RWPE2 (cell line): ENCODE data around the gene SLC48A1.
A peak's percentile ranks its signal among the peaks of the same experiment; 100 is the strongest.

Source experiments
- ATAC-seq: fragments of 200-7000 bp; cut with Tn5 transposase; 3 replicates; pipeline ENCODE4 v1.9.1; 2021; ENCODE audit warnings: low read depth
- DNase-seq: peaks from one replicate; pipeline ENCODE4 v3.0.0-alpha.2; 2020; ENCODE audit warnings: low spot score
- H3K27ac ChIP-seq: fragments of 450-650 bp; 2 replicates; pipeline ENCODE4 v1.5.1; 2017; ENCODE audit warnings: mild to moderate bottlenecking; ENCODE audit not compliant: poor library complexity, severe bottlenecking
- H3K27me3 ChIP-seq: fragments of 250-450 bp; sonication (Bioruptor Pico); 2 replicates; pipeline ENCODE4 v1.5.1; 2021; ENCODE audit warnings: mild to moderate bottlenecking, moderate library complexity; ENCODE audit not compliant: insufficient read depth, poor library complexity, severe bottlenecking
- H3K36me3 ChIP-seq: fragments of 250-450 bp; sonication (Bioruptor Pico); 2 replicates; pipeline ENCODE4 v1.5.1; 2020; ENCODE audit warnings: low read depth, mild to moderate bottlenecking, moderate library complexity
- H3K4me1 ChIP-seq: fragments of 250-450 bp; sonication (Bioruptor Pico); 2 replicates; pipeline ENCODE4 v1.5.1; 2021; ENCODE audit warnings: mild to moderate bottlenecking, moderate library complexity; ENCODE audit not compliant: insufficient read depth, poor library complexity, severe bottlenecking
- H3K4me3 ChIP-seq: fragments of 250-450 bp; sonication (Bioruptor Pico); 2 replicates; pipeline ENCODE4 v1.5.1; 2021; ENCODE audit warnings: mild to moderate bottlenecking, moderate library complexity; ENCODE audit not compliant: severe bottlenecking
- H3K9me3 ChIP-seq: fragments of 250-450 bp; sonication (Bioruptor Pico); 2 replicates; pipeline ENCODE4 v1.5.1; 2021; ENCODE audit warnings: mild to moderate bottlenecking, moderate library complexity; ENCODE audit not compliant: severe bottlenecking
- CTCF ChIP-seq: fragments of 450-650 bp; IDR thresholded peaks from one replicate; pipeline ENCODE4 v1.5.1; 2017; ENCODE audit warnings: mild to moderate bottlenecking, moderate library complexity; ENCODE audit not compliant: poor library complexity, severe bottlenecking

The SLC48A1 gene

GRCh38 chr12:47744005-47744651 is 28.9 kb upstream of the SLC48A1 start:
- Histone ChIP-seq H3K27ac (no peak overlapping the region), H3K27me3 (no peaks in the 10 kb centered on the region), H3K9me3 (no peaks in the 10 kb centered on the region), H3K4me1 (peaks cover 3% of the 10 kb centered on the region), H3K36me3 (peaks cover 7% of the 10 kb centered on the region), H3K4me3 (no peak overlapping the region)
- DNase-seq (peak; percentile 83), ATAC-seq (peak; percentile 83)
- peak; percentile 90 for TF ChIP-seq CTCF

DNA sequence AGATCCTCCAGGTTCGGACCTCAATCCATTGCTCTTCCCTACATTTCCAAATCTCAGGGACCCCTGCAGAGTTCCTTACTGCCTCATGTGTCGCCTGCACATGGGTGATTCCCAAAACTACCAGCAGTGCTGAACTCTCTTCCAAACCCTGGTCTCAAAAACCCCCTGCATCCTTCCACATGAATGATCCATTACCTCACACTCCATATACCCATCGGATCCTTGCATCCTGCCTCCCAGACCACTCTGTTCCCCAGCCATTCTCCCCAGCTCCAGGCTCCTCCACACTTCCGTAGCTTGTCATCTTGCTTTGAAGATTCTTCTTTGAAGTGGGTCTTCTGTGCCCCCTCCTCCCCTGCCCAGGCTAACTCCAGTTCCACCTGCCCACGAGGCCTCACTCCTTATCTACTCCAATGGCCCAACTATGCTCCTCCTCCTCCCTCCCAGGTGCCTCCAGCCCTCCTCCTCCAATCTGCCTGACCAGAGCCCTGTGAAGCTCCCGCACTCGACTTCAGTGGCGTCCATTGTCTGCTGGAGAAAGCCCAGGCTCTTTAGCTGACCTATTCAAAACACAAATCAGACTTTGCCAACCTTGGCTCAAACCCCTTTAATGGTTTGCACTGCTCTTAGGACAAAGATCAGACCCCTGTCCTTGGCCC is 28.1 kb upstream of the SLC48A1 start:
- no peak for ATAC-seq
- Histone ChIP-seq H3K27me3 (no peaks in the 10 kb centered on the region), H3K27ac (no peak overlapping the region), H3K36me3 (peaks cover 7% of the 10 kb centered on the region), H3K4me1 (peaks cover 3% of the 10 kb centered on the region), H3K4me3 (no peak overlapping the region), H3K9me3 (no peaks in the 10 kb centered on the region)
- no peak for TF ChIP-seq CTCF
- no peak for DNase-seq

- Histone ChIP-seq H3K27me3 (no peaks in the 10 kb centered on the region), H3K27ac (no peak overlapping the region), H3K4me3 (no peak overlapping the region), H3K4me1 (peaks cover 3% of the 10 kb centered on the region), H3K9me3 (no peaks in the 10 kb centered on the region), H3K36me3 (peaks cover 10% of the 10 kb centered on the region)
- DNase-seq: no peak
- TF ChIP-seq CTCF: no peak
- no peak for ATAC-seq
These were observed 27.5 kb upstream of the SLC48A1 start for GRCh38 chr12:47745485-47746041.

DNA sequence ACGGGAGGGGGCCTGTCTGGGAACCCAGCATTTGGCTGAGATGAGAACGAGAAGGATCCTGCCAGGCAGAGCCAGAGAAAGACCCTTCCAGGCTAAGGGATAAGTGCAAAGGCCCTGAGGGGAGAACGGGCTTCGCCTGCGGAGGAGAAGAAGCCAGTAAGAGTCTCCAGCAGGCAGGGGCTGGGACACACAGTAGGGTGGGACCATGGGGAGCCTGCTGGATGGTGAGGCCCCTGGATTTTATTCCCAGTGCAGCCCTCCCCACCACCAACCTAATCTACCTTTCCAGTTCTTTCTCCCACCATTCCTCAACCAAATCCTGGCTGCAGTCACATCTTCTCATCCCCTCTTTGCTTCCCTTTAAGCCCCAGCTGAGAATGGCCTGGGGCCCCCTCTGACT is 27.0 kb upstream of the SLC48A1 start:
- no peak for TF ChIP-seq CTCF
- DNase-seq (no peak), ATAC-seq (no peak)
- no peak overlapping the region for H3K4me3 ChIP-seq
- H3K9me3 ChIP-seq: no peaks in the 10 kb centered on the region
- no peaks in the 10 kb centered on the region for H3K27me3 ChIP-seq
- H3K36me3 ChIP-seq: peaks cover 15% of the 10 kb centered on the region
- H3K4me1 ChIP-seq: peaks cover 3% of the 10 kb centered on the region
- H3K27ac ChIP-seq: no peak overlapping the region

DNA sequence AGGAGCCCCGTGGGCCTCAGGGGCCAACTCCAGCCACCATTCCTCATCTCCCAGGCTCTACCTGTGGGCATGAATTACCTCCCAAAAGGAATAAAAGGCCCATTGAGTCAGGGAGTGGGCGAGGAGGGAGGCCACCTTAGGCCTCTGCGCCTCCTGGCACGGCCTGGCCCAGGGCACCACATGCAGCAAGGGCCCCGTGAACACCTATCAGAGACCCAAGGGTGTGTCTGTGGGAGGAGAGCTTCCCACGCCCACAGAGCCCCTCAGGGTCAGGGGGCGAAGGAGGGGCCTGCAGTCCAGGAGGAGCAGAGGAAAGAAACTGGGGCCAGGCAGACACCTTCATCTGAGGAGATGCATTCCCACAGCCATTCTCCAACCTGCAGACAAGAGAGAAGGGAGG is 26.5 kb upstream of the SLC48A1 start:
- no peak for TF ChIP-seq CTCF
- no peak for ATAC-seq

More for the DNA sequence above, 26.5 kb upstream of the SLC48A1 start:
- Histone ChIP-seq H3K36me3 (peaks cover 20% of the 10 kb centered on the region), H3K9me3 (no peaks in the 10 kb centered on the region), H3K4me1 (no peaks in the 10 kb centered on the region), H3K27ac (no peak overlapping the region), H3K27me3 (no peaks in the 10 kb centered on the region), H3K4me3 (no peak overlapping the region)
- DNase-seq: no peak
